Sigmoid colon (tissue), 4 donors: ENCODE data around the gene COX14.

Experiments
- EP300 ChIP-seq, 4 donors: sonication (generic); formaldehyde crosslinking; IDR thresholded peaks; one replicate each; pipeline ENCODE4 v1.6.1; 2017; ENCODE audit warnings: antibody characterized with exemption in 4 of 4
- POLR2A ChIP-seq, 2 donors: fragments of 450-650 bp; IDR thresholded peaks; one replicate each; pipeline ENCODE4 v1.6.1; 2016; ENCODE audit warnings: antibody characterized with exemption in 2 of 2, mild to moderate bottlenecking in 2 of 2, moderate library complexity in 2 of 2
- POLR2AphosphoS5 ChIP-seq, 4 donors: sonication (generic); formaldehyde crosslinking; IDR thresholded peaks; one replicate each; pipeline ENCODE4 v1.6.1; 2017; ENCODE audit warnings: antibody characterized with exemption in 4 of 4
- TF ChIP-seq, protein P1 (sequence below), 4 experiments: fragments of 450-650 bp in 3 of 4; fragments of 200-600 bp in 1 of 4; IDR thresholded peaks; one replicate each; pipeline ENCODE4 v1.5.1; 2016 to 2019; ENCODE audit warnings: antibody characterized with exemption in 4 of 4, mild to moderate bottlenecking in 3 of 4, moderate library complexity in 2 of 4

DNA sequence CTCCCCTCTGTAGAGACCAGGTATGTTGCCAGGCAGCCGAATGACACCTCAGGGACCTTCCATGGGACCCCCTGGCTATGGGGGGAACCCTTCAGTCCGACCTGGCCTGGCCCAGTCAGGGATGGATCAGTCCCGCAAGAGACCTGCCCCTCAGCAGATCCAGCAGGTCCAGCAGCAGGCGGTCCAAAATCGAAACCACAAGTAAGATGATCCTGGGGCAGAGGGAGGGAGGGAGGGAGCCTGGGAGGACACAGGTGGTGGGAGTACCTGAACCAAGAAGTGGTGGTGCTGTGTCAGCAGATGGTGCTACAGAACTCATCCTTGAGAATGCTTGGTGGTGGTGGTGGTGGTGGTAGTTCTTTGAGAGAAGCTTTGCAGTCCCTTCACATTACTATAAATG lies 25.9 kb upstream of the COX14 start:
- TF ChIP-seq POLR2AphosphoS5 (IDR thresholded peaks at IDR 0.05) = no peak
- TF ChIP-seq POLR2A (IDR thresholded peaks at IDR 0.05) = no peak
- TF ChIP-seq, protein P1, sequence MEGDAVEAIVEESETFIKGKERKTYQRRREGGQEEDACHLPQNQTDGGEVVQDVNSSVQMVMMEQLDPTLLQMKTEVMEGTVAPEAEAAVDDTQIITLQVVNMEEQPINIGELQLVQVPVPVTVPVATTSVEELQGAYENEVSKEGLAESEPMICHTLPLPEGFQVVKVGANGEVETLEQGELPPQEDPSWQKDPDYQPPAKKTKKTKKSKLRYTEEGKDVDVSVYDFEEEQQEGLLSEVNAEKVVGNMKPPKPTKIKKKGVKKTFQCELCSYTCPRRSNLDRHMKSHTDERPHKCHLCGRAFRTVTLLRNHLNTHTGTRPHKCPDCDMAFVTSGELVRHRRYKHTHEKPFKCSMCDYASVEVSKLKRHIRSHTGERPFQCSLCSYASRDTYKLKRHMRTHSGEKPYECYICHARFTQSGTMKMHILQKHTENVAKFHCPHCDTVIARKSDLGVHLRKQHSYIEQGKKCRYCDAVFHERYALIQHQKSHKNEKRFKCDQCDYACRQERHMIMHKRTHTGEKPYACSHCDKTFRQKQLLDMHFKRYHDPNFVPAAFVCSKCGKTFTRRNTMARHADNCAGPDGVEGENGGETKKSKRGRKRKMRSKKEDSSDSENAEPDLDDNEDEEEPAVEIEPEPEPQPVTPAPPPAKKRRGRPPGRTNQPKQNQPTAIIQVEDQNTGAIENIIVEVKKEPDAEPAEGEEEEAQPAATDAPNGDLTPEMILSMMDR (IDR thresholded peaks at IDR 0.05) = no peak
- no peak for TF ChIP-seq EP300 (IDR thresholded peaks at IDR 0.05)
